Adipose tissue (tissue), 3 donors: ENCODE measurements around the gene ANKRD33B. TPM values are rescaled to one million over a fixed set of nuclear protein-coding genes. Genes with fewer than 3 reads are reported as not detected.
"Not testable (repeated sequence)": the region's sequence is repeated elsewhere in the genome, so short reads cannot be mapped to it uniquely, and the experiment has no call there.

Experiments
- H3K27ac ChIP-seq: one replicate; pipeline ENCODE4 v1.5.1; 2013; ENCODE audit warnings: low read depth, low read length
- WGBS, 3 donors: extraction: QIAGEN DNeasy Blood & Tissue Kit; methylation state at CpG; one replicate each; pipeline ENCODE4 v1.1.7; 2013; 5-methylcytosine and 5-hydroxymethylcytosine counted together
- polyA plus RNA-seq, 3 donors: library from polyadenylated mRNA; stranded (reverse); fragments of 200-250 nt; gene quantifications; one replicate each; pipeline ENCODE4 v1.2.3, GENCODE V29; 2013
- donor health status: healthy with polysubstance abuse.
- donor health status: Bipolar disorder and iron deficiency.
- donor health status: healthy.

The ANKRD33B gene
- polyA plus RNA-seq, 3 donors = 0.32 to 2.9 (median 0.89) TPM

- WGBS, 3 donors = 61 to 80% (median 73%) methylated on average over 15 of the region's 15 CpGs
- no peak overlapping the region for H3K27ac ChIP-seq
Observed at GRCh38 chr5:10636363-10637142, 72.7 kb downstream of the ANKRD33B start.

GRCh38 chr5:10637944-10638343 lies 74.1 kb downstream of the ANKRD33B start:
- 33 to 72% (median 67%) methylated on average over 10 of the region's 10 CpGs for WGBS, 3 donors
- no peak overlapping the region for H3K27ac ChIP-seq

DNA sequence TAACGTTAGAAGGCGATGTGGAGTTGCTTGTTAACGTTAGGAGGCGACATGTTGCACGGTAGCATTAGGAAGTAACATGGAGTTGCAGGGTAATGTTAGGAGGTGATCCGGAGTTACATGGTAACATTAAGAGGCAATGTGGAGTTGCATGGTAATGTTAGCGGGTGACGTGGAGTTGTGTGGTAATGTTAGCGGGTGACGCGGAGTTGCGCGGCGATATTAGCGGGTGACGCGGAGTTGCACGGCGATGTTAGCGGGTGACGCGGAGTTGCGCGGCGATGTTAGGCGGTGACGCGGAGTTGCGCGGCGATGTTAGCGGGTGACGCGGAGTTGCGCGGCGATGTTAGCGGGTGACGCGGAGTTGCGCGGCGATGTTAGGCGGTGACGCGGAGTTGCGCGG lies 74.9 kb downstream of the ANKRD33B start:
- WGBS, 3 donors = 67 to 94% (median 93%) methylated on average over 14 to 38 of the region's 48 CpGs

DNA sequence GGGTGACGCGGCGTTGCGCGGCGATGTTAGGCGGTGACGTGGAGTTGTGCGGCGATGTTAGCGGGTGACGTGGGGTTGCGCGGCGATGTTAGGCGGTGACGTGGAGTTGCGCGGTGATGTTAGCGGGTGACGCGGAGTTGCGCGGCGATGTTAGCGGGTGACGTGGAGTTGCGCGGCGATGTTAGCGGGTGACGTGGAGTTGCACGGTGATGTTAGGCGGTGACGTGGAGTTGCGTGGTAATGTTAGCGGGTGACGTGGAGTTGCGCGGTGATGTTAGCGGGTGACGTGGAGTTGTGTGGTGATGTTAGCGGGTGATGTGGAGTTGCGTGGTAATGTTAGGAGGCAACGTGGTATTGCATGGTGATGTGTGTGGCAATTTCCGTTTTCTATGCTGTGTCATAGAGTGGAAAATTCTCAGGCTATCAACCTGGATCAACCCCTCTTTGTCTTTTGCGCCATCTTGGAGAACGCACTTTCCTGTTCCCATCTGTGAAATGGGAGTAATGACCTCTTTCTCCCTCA lies 76.0 kb downstream of the ANKRD33B start:
- WGBS, 3 donors = 92 to 94% (median 94%) methylated on average over 13 to 36 of the region's 48 CpGs
- no peak overlapping the region for H3K27ac ChIP-seq

More for the DNA sequence above, 74.9 kb downstream of the ANKRD33B start:
- not testable (repeated sequence) for H3K27ac ChIP-seq

- WGBS, 3 donors = 65 to 80% (median 67%) methylated on average over 7 of the region's 7 CpGs
- H3K27ac ChIP-seq = no peak overlapping the region
Observed at GRCh38 chr5:10642367-10642766, 78.5 kb downstream of the ANKRD33B start.

DNA sequence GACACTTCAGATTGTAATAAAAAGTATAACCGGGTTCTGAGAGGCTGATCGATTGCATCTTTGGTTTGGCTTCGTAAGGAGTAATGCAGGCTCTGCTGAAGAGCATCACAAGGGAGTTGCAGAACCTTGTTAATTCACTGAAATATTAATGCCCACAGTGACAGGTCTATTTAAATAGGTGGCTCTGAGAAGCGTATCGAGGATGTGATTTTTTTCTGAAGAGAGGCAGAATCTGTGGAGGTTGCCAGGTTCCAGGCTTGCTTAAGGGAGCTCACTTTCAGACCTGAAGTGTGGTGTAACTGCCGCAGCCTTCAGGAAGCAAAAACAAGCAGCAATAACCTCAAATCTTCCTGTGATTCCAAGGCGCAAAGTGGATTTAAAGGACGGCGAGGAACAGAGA lies 80.3 kb downstream of the ANKRD33B start:
- whole genome bisulfite sequencing, 3 donors = 47 to 67% (median 56%) methylated on average over 9 of the region's 9 CpGs
- no peak overlapping the region for H3K27ac ChIP-seq

DNA sequence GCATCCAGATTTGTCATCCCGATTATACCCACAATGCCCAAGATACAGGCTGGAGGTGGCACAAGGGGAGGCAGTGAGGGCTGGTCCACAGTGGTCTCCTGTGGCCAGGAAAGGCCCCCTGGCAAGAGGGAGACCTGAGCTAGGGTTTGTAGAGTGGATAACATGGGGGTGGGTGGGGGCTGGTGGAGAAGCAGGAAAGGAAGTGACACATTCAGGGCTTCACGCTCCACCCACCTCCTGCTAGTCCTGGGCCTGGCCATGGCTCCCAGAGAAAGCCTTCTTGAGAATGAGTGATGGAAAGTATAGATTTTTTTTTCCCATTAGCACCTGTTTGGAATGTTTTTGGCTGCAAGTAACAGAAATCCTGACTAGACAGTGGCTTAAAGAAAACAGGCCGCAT lies 81.3 kb downstream of the ANKRD33B start:
- H3K27ac ChIP-seq = no peak overlapping the region
- WGBS, 3 donors = 90 to 93% (median 91%) methylated on average over 3 of the region's 3 CpGs

- H3K27ac ChIP-seq = no peak overlapping the region
- WGBS, 3 donors = 72 to 82% (median 81%) methylated on average over 6 of the region's 6 CpGs
Observed at GRCh38 chr5:10645671-10646070, 81.8 kb downstream of the ANKRD33B start.

GRCh38 chr5:10647640-10648039 lies 83.8 kb downstream of the ANKRD33B start:
- 94 to 98% (median 95%) methylated on average over 5 of the region's 5 CpGs for WGBS, 3 donors
- no peak overlapping the region for H3K27ac ChIP-seq

DNA sequence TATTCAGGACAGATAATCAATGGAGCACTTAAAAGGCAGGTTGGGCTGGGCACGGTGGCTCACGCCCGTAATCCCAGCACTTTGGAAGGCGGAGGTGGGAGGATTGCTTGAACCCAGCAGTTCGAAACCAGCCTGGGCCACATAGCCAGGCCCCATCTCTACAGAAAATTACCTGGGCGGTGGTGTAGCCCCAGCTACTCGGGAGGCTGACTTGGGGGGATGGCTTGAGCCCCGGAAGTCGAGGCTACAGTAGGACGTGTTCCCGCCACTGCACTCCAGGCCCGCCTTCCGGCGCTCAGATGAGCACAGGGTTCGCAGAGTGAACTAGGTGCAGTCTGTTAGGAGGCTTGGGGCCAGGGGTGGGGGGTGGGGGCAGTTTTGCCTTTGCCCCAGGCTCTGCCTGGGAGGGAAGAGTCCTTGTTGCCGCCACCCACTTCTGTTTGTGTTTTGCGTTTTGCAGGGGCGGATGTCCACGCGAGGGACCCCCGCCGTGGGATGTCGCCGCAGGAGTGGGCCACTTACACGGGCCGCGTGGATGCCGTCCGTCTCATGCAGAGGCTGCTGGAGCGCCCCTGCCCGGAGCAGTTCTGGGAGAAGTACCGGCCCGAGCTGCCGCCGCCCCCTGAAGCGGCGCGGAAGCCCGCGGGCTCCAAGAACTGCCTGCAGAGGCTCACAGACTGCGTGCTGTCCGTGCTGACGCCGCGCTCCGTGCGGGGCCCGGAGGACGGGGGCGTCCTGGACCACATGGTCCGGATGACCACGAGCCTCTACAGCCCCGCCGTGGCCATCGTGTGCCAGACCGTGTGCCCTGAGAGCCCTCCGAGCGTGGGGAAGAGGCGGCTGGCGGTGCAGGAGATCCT lies 85.2 kb downstream of the ANKRD33B start:
- no peak overlapping the region for H3K27ac ChIP-seq
- 34 to 79% (median 72%) methylated on average over 60 of the region's 60 CpGs for WGBS, 3 donors

- no peak overlapping the region for H3K27ac ChIP-seq
- 27 to 72% (median 61%) methylated on average over 44 to 68 of the region's 68 CpGs for WGBS, 3 donors
Observed at GRCh38 chr5:10649666-10650380, 86.0 kb downstream of the ANKRD33B start.

DNA sequence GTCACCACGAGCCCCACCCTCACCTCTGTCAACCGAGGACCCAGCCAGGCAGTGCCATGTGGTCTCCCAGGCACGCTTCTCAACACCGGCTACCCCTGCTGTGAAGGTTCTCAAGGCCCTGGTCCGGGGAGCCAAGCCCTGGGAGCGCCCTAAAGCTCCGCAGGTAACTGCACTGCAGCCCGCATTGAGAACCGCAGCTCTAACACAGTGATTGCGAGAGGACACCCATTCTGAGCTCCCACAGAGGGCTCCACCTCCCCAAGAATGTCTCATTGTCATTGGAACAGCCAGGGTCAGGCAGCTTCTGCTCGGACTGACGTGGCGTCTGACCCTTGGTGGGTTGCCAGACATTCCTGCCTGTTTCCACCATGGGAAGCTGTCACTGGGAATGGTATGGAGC lies 88.3 kb downstream of the ANKRD33B start:
- 81 to 93% (median 89%) methylated on average over 13 of the region's 13 CpGs for WGBS, 3 donors

DNA sequence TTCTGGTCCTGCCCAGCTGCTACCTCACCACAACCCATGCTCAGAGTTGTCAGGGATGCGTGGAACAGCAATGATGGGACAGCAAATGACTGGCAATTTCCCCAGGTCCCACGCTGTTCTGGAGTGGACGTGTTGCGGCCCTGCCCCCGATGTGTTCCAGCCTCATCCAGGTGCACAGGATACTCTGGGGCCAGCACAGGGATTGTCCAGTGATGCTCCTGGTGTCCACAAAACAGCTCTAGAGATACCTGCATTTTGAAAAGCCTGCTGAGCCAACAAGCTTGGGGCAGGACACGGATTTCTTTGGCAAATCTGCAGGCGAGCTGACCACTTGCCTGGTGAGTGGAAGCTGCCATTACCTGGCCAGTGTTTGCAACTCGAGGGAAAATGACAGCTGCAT lies 88.7 kb downstream of the ANKRD33B start:
- 82 to 89% (median 82%) methylated on average over 8 of the region's 8 CpGs for WGBS, 3 donors
- no peak overlapping the region for H3K27ac ChIP-seq

More for the DNA sequence above, 88.3 kb downstream of the ANKRD33B start:
- H3K27ac ChIP-seq = no peak overlapping the region

DNA sequence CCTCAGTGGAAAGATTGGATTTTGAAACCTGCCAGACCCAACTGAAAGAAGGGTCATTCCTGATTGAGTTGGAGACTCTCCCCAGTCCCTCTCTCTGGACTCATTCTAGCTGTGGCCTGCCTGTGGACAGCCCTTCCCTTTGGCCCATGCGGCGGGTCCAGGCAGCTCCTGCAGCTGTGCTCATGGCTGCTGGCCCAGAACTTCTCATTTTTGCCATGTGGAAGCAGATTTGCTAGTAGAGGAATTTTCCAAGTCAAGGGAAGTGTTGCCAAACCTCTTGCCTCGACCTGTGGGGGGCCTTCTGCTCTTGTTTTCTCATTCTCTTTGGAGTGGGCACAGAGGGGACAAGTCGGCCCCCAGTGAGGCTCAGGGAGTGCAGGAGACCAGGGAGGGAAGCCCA lies 89.2 kb downstream of the ANKRD33B start:
- no peak overlapping the region for H3K27ac ChIP-seq
- 22 to 41% (median 38%) methylated on average over 4 of the region's 4 CpGs for WGBS, 3 donors

DNA sequence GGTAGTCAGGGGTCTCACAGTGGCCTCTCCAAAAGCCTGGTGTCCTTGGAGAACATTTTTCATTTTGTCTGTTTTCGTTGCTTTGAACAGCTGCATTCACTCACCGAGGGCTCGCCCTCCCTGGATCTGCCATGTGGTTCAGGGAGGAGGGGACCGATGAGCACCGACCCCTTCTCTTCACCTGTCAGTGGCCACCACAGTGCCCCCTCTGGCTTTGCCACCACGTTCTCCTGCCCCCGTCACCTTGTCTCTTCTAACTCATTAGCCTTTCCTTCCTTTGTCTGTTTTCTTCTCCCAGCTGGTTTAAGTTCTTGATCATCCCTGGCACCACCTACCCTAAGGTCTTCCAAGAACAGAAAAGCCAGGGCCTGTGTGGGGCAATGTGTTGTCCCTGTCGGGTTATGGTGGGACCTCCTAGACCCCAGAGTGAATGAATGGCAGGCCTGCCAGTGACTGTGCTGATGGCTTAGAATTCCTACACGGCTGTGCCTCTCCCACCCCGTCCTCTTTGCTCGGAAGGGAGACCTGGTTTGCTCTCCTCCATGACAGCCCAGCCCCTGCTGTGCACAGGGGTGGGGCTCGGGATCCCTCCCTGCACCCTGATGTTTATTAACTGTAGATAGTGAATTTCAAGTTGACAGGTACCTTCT lies 90.0 kb downstream of the ANKRD33B start:
- WGBS, 3 donors = 76 to 84% (median 78%) methylated on average over 12 of the region's 12 CpGs
- no peak overlapping the region for H3K27ac ChIP-seq

DNA sequence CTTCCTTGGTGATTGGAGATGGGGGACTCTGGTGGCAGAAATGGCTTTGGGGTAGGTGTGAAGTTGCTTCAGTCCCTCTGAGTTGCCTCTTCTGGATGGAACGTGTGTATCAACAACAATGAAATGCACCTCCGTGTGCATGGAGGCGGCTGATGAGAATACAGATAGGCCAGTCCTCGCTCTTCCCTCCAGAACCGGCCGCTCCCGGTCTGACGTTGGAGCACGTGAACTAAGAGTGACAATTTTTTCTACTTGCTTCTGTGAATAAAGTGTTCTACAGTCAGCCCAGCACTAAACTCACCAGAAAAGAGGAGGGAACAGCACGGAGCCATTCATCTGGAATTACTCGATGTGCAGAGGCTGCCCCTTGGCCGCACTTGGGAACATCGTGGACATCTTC lies 90.7 kb downstream of the ANKRD33B start:
- H3K27ac ChIP-seq = no peak overlapping the region
- WGBS, 3 donors = 84 to 89% (median 86%) methylated on average over 13 of the region's 13 CpGs

DNA sequence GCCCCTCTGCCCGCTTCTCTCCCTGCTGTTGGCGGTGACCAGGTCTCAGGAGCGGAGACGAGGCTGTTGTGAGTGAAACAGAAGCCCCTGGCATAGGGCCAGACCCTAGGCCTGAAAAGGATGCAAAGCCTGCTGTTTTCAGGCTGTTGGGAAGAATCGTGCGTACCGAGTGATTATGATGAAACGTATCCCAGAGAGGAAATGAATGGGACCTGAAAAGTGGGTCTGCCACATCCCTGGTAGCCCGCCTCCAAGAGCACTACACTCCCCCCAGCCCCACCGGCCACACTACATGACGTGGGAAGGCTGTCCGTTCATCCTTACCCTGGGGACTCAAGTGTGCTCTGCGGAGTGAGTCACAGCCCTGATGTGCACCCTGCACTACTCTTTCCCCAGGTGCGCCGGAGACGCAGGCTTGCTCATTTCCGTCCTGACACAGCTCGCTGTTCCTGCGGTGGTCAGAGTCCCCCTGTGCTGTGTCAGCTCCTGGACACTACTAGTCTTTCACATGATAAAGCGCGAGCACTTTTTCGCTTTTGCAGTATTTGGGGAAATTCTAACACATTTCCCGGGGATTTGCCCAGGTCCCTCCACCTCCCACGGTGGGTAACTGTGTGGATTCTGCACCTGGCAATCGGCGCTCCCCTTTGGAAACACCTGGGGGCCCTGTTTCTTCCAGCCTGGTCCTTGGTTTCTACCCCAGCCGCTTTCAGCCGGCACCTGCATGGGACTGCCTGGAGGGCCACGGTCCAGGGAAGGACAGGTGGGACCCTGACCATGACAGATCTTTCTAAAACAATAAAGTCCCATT lies 91.5 kb downstream of the ANKRD33B start:
- no peak overlapping the region for H3K27ac ChIP-seq
- 76 to 80% (median 79%) methylated on average over 29 of the region's 29 CpGs for WGBS, 3 donors
